Mammary epithelial cell (primary cell): ENCODE results near the gene KLB.

Experiments used
- CTCF ChIP-seq, 2 donors: IDR thresholded peaks in 1 of 2; conservative IDR thresholded peaks in 1 of 2; 2 replicates each; pipeline ENCODE4 v1.5.1; 2011 to 2012; ENCODE audit warnings: inconsistent platforms in 2 of 2, low read length in 2 of 2, mild to moderate bottlenecking in 2 of 2, control low read depth in 1 of 2, low read depth in 1 of 2; ENCODE audit not compliant: insufficient read depth in 1 of 2; ENCODE audit errors: extremely low read depth in 1 of 2
- EZH2 ChIP-seq: IDR thresholded peaks from 2 replicates; pipeline ENCODE4 v1.6.1; 2012; ENCODE audit warnings: low read length, inconsistent platforms, borderline replicate concordance

- TF ChIP-seq CTCF (conservative IDR thresholded peaks at IDR 0.05 in 1 of 2, IDR thresholded peaks at IDR 0.05 in 1 of 2; ENCODE audit: extremely low read depth in 1 of 2, insufficient read depth in 1 of 2, low read depth in 1 of 2, low read length in 2 of 2) (no peak), EZH2 (no peak)
Measured at GRCh38 chr4:39484582-39485272, 78.0 kb downstream of the KLB start.
